22Rv1 (cell line): ENCODE results near the gene CCL24.

Experiments
- CTCF ChIP-seq: fragments of 450-650 bp; IDR thresholded peaks from 2 replicates; pipeline ENCODE4 v1.5.1; 2017; ENCODE audit warnings: mild to moderate bottlenecking
- ZFX ChIP-seq: fragments of 450-650 bp; IDR thresholded peaks from 2 replicates; pipeline ENCODE4 v1.6.1; 2017; ENCODE audit warnings: antibody characterized with exemption, borderline replicate concordance

DNA sequence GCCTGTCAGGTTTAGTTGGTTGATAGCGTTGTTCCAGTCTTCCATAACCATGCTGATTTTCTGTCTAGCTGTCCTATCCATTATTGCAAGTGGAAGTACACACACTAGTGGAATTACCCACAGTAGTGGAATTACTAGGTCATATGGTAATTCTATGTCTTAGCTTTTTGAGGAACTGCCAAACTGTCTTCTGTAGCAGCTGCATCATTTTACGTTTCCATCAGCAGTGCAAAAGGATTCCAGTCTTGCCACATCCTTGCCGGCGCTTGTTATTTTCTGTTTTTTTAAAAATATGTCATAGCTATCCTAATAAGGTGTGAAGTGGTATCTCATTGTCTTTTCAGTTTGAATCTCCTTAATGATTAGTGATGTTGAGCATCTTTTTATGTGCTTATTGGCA lies 48.0 kb upstream of the CCL24 start:
- TF ChIP-seq CTCF: no peak
- no peak for TF ChIP-seq ZFX
